ENCODE results near the gene CLK2.
"Not testable (repeated sequence)": the region's sequence is repeated elsewhere in the genome, so short reads cannot be mapped to it uniquely, and the experiment has no call there.

The CLK2 gene

GRCh38 chr1:155268630-155269029 lies 4.7 kb downstream of the CLK2 start:
- no peak for DNase-seq (ENCODE audit: low read depth in 2 of 3, low spot score in 2 of 3)

DNA sequence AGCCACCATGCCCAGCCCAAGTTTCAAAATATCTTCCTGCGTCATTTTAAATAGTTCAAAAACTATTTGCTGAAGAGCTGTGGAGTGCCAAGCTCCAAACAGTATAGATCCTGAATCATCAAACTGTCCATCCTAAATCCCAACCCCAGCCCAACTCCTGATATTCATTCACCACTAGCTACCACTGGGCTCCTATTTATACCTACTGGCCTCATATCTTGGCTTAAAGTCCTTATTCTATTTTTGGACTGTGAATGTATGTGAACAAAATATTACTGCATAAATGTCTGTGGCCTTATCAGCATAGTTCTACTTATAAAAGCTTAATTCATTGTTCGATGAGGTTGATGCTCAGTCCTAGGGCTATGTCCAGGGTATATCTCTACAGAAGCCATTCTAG lies 5.9 kb downstream of the CLK2 start:
- no peak for DNase-seq (ENCODE audit: low read depth in 2 of 3, low spot score in 2 of 3)

GRCh38 chr1:155266553-155266952 lies 6.8 kb downstream of the CLK2 start:
- no peak for DNase-seq (ENCODE audit: low read depth in 2 of 3, low spot score in 2 of 3)

- DNase-seq (ENCODE audit: low read depth in 2 of 3, low spot score in 2 of 3), result no peak
These were observed 10.2 kb downstream of the CLK2 start for GRCh38 chr1:155263067-155263466.

- peak; percentile 68 to 82 (median 77) for DNase-seq (ENCODE audit: low read depth in 2 of 3, low spot score in 2 of 3)
These were observed 11.2 kb downstream of the CLK2 start, which contains the start of gene SCAMP3 for GRCh38 chr1:155261852-155262673. TSS of gene SCAMP3 (minus strand) at chr1:155262360. CDS start at chr1:155262151, 209 bp downstream.

GRCh38 chr1:155261493-155261851 lies 11.8 kb downstream of the CLK2 start:
- DNase-seq (ENCODE audit: low read depth in 2 of 3, low spot score in 2 of 3), result no peak

DNA sequence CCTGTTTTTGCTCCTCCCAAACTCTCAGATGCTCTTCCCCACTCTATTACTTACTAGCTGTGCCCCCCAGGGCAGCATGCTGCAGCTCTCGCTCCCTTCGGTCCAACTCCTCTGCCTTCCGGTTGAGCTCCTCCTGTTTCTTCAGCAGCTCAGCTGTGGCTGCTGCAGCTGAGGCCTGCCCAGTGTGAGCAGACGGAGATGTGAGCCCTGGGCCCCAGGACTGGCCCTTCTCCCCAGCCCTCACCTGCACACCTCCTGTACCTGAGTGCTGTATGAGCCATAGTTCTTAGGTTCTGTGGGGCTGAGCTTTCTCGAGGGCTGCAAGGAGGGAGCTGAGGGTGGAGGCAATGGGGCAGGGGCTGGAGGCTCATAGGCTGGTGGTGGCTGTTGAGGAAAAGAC lies 13.0 kb downstream of the CLK2 start:
- DNase-seq (ENCODE audit: low read depth in 2 of 3, low spot score in 2 of 3), result no peak

- DNase-seq (ENCODE audit: low read depth in 2 of 3, low spot score in 2 of 3), result no peak
These were observed 17.0 kb downstream of the CLK2 start for GRCh38 chr1:155256058-155256852.

- DNase-seq (ENCODE audit: low read depth in 2 of 3, low spot score in 2 of 3), result peak; percentile 55 to 69 (median 68)
These were observed 17.9 kb downstream of the CLK2 start, which contains the start of gene ENTREP3 for GRCh38 chr1:155255243-155256007. TSS of gene ENTREP3 (minus strand) at chr1:155255483. CDS start at chr1:155254877, 606 bp downstream.

- DNase-seq (ENCODE audit: low read depth in 2 of 3, low spot score in 2 of 3), result no peak
These were observed 18.5 kb downstream of the CLK2 start for GRCh38 chr1:155254714-155255242.

DNA sequence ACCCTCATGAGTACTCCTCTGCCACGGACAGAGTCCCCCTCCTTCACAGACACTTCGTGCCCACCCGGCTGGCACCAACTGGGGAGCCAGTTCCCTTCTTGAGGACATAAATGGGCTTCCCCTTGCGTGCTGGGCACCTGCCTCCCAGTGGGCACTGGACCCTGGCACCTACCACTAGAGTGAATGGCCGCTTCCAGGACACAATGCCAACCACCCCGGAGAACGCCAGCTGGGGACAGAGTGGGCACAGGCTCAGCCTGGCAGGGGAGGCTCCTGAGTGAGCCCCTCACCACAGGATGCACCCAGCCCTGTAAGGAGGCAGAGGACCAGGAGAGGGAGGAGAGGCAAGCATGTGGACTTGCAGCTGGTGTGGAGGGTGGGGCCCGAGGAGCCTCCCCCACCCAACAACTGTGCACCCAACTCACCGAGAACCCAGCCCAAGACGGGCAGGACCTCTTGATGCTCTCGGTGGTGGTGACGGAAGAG lies 19.0 kb downstream of the CLK2 start:
- no peak for DNase-seq (ENCODE audit: low read depth in 2 of 3, low spot score in 2 of 3)

- no peak for DNase-seq (ENCODE audit: low read depth in 2 of 3, low spot score in 2 of 3)
These were observed 19.5 kb downstream of the CLK2 start for GRCh38 chr1:155253797-155254196.

DNA sequence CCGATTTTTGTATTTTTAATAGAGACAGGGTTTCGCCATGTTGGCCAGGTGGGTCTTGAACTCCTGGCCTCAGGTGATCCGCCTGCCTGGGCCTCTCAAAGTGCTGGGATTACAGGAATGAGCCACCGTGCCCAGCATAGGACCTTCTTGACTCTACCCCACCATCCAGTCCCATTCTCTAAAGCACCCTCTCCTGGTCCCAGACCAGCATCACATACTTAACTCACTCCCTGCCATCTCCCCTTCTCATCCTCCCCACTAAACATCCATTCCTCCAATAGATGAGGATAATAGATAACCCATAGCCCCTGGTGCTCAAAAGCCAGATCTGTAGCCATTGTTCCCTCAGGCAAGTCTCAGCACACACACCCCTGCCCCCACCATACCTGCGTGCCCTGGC lies 20.1 kb downstream of the CLK2 start:
- no peak for DNase-seq (ENCODE audit: low read depth in 2 of 3, low spot score in 2 of 3)

DNA sequence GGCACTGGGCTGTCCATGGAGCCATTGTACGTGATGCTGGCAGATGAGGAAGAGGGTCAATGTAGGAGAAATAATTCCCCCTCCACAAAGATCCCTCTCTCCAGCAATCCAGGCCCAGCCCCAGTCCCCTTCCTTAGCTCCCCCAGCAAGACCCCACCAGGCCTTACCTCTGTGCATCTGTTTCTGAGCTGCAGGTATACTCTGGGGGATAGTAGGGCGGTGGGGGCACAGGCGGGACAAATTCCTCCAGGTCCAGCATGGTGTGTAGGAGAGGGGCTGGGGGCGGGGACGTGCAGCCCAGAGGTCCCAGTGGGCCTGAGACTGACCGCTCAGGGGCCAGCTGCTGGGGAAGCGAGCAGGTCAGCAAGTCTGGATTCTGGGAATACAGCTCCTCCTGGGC lies 21.7 kb downstream of the CLK2 start:
- DNase-seq (ENCODE audit: low read depth in 2 of 3, low spot score in 2 of 3), result no peak

- peak; percentile 87 to 97 (median 96) for DNase-seq (ENCODE audit: low read depth in 2 of 3, low spot score in 2 of 3)
These were observed 22.5 kb downstream of the CLK2 start for GRCh38 chr1:155250633-155251449.

GRCh38 chr1:155250246-155250632 lies 23.1 kb downstream of the CLK2 start:
- no peak for DNase-seq (ENCODE audit: low read depth in 2 of 3, low spot score in 2 of 3)

- no peak for DNase-seq (ENCODE audit: low read depth in 2 of 3, low spot score in 2 of 3)
These were observed 25.4 kb downstream of the CLK2 start for GRCh38 chr1:155247667-155248553.

DNA sequence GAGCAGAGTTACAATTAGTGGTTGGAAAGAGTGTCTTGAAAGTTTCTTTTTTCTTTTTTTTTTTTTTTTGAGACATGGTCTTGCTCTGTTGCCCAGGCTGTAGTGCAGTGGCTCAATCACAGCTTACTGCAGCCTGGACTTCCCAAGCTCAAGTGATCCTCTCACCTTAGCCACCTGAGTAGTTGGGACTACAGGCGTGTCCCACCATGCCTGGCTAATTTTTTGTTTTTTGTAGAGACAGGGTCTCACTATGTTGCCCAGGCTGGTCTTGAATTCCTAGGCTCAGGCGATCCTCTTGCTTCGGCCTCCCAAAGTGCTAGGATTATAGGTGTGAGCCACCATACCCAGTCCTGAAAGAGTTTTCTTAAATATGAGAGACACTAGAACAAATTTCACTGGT lies 26.5 kb downstream of the CLK2 start:
- DNase-seq (ENCODE audit: low read depth in 2 of 3, low spot score in 2 of 3), result not testable (repeated sequence)

DNA sequence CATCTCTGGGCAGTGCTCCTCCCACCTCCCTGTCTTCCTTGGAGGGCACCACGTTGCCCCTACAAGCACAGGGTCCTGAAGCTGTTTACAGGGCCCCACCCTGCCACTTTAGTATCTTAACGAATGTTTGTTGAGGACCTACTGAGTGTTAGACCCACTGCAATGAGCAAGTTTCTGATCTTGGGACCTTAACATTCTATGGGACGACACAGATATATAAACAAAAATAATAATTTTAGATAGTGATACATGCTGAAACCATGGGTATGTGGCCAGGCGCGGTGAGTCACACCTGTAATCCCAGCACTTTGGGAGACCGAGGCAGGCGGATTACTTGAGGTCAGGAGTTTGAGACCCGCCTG lies 28.2 kb downstream of the CLK2 start:
- DNase-seq (ENCODE audit: low read depth in 2 of 3, low spot score in 2 of 3), result no peak

Data from activated CD8-positive, alpha-beta memory T cell treated with anti-CD3 and anti-CD28 coated beads for 48 hours (primary cell).